GM21737 (cell line): ENCODE results near the gene ITIH4.

Experiments
- ATAC-seq: cut with Tn5 transposase; IDR thresholded peaks from one replicate; pipeline ENCODE4 v1.9.1; 2021; ENCODE audit warnings: mild to moderate bottlenecking, moderate library complexity; ENCODE audit not compliant: unreplicated experiment

ITIH4 gene

DNA sequence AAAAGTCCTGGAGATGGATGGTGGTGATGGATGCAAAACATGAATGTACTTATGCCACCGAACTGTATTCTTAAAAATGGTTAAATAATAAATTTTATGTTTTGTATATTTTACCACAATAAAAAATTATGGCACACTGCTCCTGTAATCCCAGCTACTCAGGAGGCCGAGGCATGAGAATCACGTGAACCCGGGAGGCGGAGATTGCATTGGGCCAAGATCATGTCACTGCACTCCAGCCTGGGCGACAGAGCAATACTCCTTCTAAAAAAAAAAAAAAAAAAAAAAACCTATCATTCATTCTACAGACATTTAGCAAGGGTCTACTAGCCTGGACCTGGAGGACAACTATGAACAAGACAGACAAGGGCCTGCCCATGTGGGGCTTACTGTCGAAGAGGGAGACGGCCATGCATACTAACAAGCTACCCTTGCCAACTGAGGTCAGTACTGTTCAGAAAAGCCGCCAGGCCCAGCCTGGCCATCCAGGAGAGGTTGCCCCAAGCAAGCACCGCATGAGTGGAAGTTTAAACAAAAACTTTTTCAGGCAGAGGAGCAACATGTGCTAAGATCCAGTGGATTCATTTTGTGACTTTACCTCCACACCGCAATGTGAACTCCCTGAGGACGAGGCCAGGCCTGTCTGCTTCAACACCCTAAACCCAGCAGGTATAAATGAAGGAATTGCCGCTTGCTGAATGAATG lies 57.0 kb downstream of the ITIH4 start:
- ATAC-seq = no peak

DNA sequence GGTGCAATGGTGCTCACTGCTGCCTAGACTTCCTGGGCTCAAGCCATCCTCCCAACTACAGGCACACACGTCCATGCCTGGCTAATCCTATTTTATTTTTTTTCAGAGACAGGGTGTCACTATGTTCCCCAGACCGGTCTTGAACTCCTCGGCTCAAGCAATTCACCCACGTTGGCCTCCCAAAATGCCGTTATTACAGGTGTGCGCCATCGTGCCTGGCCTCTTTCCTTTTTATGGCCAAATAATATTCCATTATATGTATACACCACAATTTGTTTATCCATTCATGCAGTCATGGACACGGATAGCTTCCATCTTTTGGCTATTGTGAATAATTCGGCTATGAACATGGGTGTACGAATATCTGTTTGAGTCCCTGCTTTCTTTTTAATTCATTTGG lies 58.8 kb downstream of the ITIH4 start:
- no peak for ATAC-seq

DNA sequence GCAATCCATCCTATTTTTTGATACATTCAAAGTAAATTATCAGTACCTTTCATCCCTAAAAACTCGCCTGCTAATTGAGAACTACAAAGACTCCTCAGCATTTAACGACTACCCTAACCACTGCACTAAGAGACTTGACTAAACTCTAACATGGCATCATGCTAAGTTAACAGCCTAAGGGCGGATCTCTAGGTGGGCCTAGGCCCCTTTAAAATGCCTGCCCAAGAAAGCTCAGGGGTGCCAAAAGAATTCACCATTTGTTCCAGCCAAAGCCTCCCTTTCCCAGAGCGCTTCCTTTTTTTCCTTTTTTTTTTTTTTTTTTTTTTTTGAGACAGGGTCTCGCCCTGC lies 59.2 kb downstream of the ITIH4 start:
- peak; percentile 6 for ATAC-seq

DNA sequence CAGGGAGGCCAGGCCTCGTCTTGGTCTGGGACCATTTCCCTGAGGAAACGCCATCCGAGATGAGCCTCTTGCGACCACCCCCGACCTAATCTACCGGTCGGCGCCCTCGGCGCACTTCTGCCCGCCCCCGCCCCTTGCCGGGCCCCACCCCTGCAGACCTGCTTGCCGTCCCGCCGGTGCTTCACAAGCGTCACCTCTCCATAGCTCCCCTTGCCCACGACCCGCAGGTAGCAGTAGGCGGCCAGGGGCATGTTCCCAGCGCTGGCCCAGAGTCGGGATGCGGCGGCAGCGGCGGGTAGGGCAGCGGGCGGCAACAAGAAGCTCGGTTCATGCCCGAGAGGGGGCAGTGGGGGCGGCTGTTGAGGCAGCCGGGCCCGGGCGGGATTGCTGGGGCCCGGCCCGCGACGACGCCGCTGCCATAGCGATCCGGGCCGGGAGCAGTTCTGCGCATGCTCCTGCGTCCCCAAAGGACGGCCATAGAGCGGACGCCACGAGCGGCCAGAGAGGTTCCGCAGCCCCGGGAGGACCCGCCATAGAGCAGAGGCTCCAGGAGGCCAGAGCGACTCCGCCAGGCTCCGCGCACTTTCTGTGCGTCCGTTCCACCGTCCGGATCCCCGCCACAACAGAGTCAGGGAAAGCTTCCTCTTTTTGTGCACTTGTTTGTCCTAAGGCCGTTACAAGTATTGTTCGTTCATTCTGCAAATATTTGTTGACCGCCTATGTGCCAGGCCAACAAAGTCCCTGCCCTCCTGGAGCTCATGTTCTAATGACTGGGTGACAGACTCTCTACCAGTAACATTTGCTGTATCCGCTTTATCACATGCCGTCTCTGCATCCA lies 59.8 kb downstream of the ITIH4 start, which contains the start of gene NEK4:
Gene NEK4 (minus strand): TSS at position 445 of the 838 bp plus-strand sequence. CDS start 194 bp downstream, at position 251.
- peak; percentile 93 for ATAC-seq

DNA sequence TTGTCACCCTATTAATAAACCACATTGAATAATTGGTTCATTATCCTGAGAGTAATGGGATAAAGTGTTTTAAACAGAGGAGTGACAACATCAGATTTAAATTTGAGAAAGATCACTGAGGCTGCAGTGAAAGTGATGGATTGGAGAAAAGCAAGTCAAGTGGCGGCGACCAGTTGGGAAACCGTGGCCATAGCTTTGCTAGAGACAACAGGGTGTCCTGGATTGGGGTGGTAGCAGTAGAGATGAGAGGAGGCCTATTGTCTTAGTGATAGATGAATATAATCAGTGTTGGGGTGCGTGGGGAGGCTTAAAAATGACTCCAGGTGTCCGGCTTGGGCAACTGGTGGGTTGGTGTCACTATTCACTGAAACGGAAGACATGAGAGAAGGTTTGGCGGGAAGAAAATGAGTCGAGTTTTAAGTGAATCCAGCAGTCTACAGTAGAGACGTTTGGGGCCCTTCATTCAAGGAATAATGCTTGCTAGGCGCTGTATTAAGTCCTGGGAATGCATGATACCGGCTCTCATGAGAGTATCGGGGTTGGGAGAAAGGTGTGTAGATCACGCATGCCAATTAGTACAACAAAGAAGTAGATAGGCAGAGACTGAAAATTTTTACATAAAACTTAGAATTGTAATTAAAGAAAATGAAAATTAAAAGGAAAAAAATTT lies 60.6 kb downstream of the ITIH4 start:
- no peak for ATAC-seq

DNA sequence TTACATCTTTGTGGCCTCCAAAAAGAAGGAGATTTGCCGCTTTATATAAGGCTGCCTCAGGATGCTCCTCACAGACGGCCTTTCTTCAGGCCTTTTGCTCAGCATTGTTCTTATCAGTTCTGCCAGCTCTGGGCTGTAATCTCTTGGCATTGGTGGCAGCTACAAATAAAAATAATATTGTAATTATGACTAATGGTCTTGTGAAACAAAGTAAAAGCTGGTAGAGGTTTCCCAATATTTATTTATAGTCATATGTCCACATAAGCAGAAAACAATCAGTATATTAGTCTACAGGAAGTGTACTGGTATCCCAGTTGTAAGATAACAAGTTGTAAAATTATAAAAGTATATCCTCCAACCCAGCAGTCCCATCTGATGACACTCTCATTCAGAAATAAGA lies 67.0 kb downstream of the ITIH4 start:
- no peak for ATAC-seq
